Stimulated activated CD8-positive, alpha-beta memory T cell treated with anti-CD3 and anti-CD28 coated beads, Interleukin-7, amount 100 ng/mL, for 1 hour (primary cell): Measurements from ENCODE around the gene TMEM266.

ENCODE experiments used
- DNase-seq, 2 donors: peaks; one replicate each; pipeline ENCODE4 v3.0.0-alpha.2; 2020; ENCODE audit warnings: low read depth in 2 of 2

Gene TMEM266

DNA sequence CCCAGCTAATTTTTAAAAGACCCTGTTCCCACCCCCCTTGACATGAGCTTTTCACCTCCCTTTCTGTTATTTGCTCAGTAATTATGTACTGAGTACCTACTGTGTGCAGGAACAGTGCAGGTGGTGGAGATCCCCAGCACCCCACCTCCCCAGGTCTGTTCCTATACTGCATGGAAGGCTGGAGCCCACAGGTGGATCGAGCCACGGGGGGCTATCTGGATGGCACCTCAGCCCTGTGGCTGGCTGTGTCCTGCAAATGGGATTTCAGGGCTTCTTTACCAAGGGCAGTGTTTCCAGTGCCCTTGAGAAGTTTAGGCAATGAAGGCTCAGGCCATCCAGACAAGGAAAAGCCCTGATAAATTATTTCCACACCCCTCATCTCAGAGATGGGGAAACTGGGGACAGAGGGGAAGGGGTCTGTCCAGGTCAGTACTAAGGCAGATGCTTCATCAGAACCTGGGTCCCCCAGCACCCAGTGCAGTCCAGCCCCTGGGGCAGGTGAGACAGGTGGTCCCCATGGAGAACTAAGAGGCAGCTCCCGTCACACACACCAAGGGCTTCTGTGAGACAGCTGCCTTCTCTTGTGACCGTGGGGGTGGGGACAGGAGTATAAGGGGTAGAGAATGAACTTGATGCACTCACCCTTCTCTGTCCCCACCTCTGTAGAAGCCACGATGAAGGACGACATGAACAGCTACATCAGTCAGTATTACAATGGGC, 141.9 kb downstream of the TMEM266 start:
- DNase-seq: no peak

- no peak for DNase-seq
Measured at GRCh38 chr15:76203346-76204108, 143.7 kb downstream of the TMEM266 start.

- no peak for DNase-seq
Measured at GRCh38 chr15:76204109-76204845, 144.5 kb downstream of the TMEM266 start.

DNA sequence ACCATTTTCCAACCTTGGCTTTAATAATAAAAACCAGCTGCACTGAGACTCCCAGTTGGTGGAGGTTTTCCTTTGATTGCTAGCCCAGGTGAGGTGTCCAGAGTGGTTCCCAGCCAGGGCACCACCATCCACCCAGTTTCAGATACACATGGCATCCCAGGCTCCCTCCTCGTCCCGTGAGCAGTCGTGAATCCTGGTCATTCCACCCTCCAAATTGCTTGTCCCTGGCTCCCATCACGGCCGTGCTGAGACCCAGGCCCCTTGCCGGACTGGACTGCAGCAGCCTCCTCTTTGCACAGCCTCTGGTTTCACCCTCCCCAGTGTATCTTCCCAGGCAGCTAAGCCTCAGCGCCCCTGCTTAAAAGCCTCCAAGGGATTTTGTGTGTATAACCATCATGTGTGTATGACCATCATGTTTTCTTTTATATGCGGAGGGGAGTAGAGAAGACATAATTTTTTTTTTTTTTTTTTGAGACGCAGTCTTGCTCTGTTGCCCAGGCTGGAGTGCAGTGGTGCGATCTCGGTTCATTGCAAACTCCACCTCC, 145.2 kb downstream of the TMEM266 start:
- no peak for DNase-seq

GRCh38 chr15:76206325-76206976, 146.7 kb downstream of the TMEM266 start:
- DNase-seq: no peak

GRCh38 chr15:76208084-76208785, 148.4 kb downstream of the TMEM266 start:
- no peak for DNase-seq

DNA sequence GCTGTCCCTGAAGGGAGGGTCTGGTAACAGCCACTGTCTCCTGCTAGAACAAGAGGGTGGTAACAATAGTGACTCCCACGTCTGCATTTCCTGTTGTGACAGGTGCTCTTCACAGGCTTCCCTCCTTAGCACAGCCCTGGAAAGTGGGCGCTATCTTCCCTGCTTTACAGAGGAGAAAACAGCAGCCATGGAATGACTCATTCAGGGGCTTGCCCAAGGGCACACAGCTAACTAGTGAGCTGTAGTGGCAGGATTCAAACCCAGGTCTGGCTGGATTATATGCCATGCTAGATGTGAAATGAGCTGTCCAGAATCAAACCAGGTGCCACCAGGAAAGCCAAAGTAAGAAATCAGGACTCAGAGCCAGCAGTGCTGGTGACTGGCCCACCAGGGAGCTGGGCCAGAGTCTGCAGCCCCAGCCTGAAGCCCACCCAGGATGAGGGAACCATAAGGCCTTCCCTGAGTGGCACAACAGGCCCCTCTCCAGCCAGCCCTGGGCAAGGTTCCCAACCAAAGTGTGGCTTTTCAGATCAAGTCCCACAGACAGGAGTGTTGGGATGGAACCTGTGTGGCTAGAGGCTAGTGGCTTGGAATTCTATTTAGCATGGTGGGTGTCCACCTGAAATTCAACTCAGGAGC, 149.1 kb downstream of the TMEM266 start:
- no peak for DNase-seq

DNA sequence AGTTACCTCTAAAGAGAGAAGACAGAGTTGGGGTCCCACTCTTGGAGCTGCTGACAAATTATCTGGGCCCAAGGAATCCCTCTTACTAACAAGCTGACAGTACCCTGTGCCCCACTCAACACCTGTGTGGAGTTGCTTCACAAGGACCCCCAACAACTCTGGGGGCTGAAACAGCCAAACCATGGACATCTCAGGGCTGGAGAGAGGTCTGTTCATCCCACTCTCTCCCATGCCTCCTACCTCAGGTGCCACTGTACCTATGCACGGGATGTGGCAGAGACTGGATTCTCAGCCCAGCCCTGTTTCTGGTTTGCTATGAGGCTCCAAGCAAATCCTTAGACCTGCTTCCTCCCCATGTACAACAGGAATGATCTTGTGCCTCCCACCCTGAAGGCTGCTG, 149.7 kb downstream of the TMEM266 start:
- DNase-seq: no peak

- DNase-seq: no peak
Measured at GRCh38 chr15:76209942-76210341, 150.2 kb downstream of the TMEM266 start.

DNA sequence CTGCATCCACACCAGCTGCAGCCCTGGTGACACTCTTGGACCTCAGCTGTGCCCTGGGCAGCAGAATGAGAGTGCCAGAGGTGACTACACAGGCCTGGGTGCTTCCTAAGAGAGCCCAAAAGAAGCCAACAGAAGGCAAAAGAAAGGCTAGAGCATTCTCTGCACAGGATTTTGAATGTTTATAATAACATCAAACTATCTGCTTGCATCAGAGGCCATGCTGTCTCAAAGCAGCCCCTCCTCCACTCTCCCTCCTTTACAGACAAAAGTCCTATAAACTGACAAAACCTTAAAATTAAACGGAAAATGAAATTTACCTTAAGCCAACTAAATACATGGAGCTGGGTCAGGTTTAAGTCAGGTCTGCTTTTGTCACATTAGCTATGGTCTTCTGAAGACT, 155.8 kb downstream of the TMEM266 start:
- DNase-seq: no peak

DNA sequence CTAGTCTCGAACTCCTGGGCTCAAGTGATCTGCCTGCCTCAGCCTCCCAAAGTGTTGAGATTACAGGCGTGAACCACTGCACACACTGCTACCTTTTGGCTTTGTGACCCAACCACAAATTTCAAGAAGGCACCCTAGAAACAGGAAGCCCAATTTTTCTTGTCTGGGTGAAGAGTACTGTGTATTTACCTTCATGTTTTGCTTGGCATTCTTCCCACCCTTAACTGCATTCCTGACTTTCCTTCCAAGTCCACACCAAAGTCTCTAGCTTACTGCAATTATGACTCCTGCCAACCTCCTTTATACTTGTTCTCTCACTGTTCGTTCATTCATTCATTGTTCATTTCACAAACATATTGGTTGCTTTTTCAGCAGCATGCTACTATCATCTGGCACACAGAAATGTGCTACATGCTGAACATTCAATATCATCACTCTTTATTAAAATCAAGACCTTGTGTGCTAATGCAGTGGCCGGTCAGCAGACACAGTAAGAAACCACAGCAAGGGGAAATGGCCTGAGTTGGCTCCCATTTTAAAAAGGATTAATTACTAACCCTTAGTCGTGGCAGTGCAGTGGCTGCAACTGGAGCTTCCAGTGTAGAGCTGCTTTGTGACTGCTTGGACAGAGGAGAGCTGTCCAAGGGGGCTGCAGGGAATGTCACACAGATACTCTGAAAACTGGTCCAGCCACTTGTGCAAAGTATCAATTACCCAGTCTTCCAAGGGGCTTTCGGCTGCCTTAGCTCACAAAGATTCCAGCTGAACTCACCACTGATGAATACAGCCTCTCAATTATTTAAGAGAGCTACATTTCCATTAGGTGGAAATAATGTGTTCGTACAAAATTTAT, 157.5 kb downstream of the TMEM266 start:
- DNase-seq: no peak

- no peak for DNase-seq
Measured at GRCh38 chr15:76217882-76218217, 158.1 kb downstream of the TMEM266 start.

- no peak for DNase-seq
Measured at GRCh38 chr15:76221085-76221767, 161.4 kb downstream of the TMEM266 start.

DNA sequence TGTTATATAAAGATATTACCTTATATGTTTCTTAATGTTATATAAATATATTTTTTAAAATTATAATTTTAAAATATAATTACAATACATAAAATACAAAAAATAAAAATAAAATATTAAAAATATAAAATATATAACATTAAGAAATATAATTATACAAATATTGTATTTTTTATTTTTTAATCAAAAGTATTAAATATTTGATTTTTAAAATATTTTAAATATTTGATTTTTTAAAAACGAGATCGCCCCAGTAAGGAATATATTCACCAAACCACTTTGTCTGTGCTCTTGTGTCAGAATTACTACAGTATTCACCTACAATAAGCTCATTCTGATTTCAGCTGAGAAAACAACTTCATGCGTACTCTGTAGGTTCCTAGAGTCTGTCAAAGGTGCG, 162.4 kb downstream of the TMEM266 start:
- DNase-seq: no peak

DNA sequence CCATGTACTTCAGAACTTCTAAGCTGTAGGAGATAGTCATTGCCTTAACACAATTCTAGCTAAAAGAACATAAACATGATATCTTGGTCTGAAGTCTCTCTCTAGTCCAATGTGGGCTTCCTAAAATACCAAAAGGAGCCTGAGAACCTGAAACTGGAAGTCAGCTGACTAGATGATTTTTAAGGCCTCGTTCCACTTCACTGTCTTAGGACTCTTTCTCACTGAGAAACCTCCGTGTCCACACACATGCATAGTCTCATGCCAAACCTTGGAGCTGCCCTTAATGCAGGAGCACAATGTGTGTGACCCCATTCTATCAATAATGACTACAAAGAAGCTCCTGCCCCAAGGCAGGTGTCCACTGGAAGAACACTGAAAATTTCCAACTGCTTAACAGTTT, 163.7 kb downstream of the TMEM266 start:
- no peak for DNase-seq

GRCh38 chr15:76229266-76229665, 169.5 kb downstream of the TMEM266 start:
- DNase-seq: no peak

DNA sequence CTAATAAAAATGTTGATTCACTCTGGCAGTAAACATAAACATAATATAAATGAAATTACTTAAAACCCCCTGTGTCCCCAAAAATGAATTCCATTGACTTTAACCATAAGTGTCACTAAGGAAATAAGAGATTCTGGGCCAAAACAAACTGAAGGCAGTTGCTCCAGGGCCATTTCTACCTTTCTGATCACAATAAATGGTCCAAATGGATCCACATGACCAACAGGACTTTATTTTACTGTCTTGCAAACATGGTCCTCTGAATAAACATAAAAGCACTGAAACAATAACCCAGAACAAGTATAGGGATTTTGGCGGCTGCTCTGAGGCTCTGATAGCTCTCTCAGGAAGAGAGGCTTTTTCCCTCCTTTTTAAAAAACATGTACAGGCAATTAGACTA, 174.1 kb downstream of the TMEM266 start:
- DNase-seq: no peak

DNA sequence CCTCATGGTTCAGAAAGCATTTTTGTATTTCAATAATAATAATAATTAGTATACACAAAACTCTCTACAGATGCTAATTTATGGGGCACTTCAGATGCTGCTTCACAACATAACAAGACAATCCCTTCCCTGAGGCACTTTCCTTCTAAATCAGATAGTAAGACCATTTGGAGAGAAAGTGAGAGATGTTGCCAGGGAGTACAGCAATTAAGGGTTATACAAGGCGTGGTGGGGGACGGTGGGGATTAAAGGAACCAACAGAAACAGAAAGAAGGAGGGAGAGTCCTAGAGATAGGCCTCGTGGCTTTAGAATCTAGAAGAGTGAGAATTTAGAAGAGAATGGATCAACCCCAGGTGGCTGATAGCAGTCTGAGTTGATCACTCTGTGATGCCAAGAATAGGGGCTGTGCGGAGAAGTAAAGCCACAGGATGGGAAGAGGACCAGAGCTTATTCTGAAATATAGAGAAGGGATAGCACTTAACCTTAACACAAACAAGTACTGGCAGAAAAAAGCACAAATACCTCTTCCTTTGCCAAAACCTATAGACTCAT, 174.6 kb downstream of the TMEM266 start:
- DNase-seq: no peak
